ENCODE measurements around the gene ERCC6L2. TPM values are rescaled to one million over a fixed set of nuclear protein-coding genes. Genes with fewer than 3 reads are reported as not detected.

Gene ERCC6L2
- total and polyA plus RNA-seq, 10 of the 15 experiments (the other 5 are each of a cell fraction or from before 2014, with no cell fraction given): 8.1 to 45.0 (median 22.6) TPM

GRCh38 chr9:95992536-95992935, 117.0 kb downstream of the ERCC6L2 start:
- Histone ChIP-seq H4K20me1 (ENCODE audit: control insufficient read depth, insufficient read depth) (no peaks in the 10 kb centered on the region), H2AFZ (ENCODE audit: control insufficient read depth, low read depth, low read length) (no peak overlapping the region), H3K4me1 (ENCODE audit: control insufficient read depth, insufficient read depth, low read length) (no peaks in the 10 kb centered on the region), H3K27ac (ENCODE audit: control insufficient read depth, insufficient read depth) (no peak overlapping the region), H3K36me3 (ENCODE audit: control insufficient read depth in 2 of 2, insufficient read depth in 2 of 2, low read length in 1 of 2) (no peaks in the 10 kb centered on the region; a peak in 1 of 4 replicates), H3K27me3 (replicated peaks in 1 of 2; ENCODE audit: control insufficient read depth in 2 of 2, insufficient read depth in 2 of 2, low read length in 1 of 2) (no peaks in the 10 kb centered on the region), H3K4me2 (ENCODE audit: control insufficient read depth, insufficient read depth) (no peak overlapping the region), H3K9me3 (replicated peaks; ENCODE audit: control insufficient read depth, insufficient read depth, low read length) (no peaks in the 10 kb centered on the region; the same call in 2 of the 3 replicates), H3K79me2 (ENCODE audit: control insufficient read depth, insufficient read depth, low read length) (no peaks in the 10 kb centered on the region), H3K4me3 (no peak overlapping the region), H3K9ac (ENCODE audit: control insufficient read depth, insufficient read depth, low read length) (no peak overlapping the region)
- intact Hi-C loops (cut with micrococcal nuclease; ENCODE audit: unreplicated experiment): no loop called here
- no TSS peak for BruUV-seq (replicated peaks)
- POLR2A ChIA-PET: no interaction called here
- ATAC-seq (no peak), DNase-seq (ENCODE audit: low read depth, low spot score) (no peak), FAIRE-seq (no peak)
- no peak for TF ChIP-seq NFYA (IDR thresholded peaks at IDR 0.05; ENCODE audit: borderline replicate concordance, low read depth, low read length)
- no peak for TF ChIP-seq NR2C1 (IDR thresholded peaks at IDR 0.05)
- TF ChIP-seq CTCF (IDR thresholded peaks at IDR 0.05 in 2 of 3, conservative IDR thresholded peaks at IDR 0.05 in 1 of 3; ENCODE audit: control insufficient read depth in 2 of 3, extremely low read depth in 1 of 3, insufficient read depth in 1 of 3, low read depth in 3 of 3, low read length in 3 of 3): no peak
- no peak for TF ChIP-seq IKZF2 (IDR thresholded peaks at IDR 0.05)
- no peak for TF ChIP-seq FOXM1 (IDR thresholded peaks at IDR 0.05; ENCODE audit: low read depth, low read length)
- no peak for TF ChIP-seq EZH2 (IDR thresholded peaks at IDR 0.05; ENCODE audit: borderline replicate concordance, control insufficient read depth, low read depth, low read length)
- no peak for TF ChIP-seq HCFC1 (IDR thresholded peaks at IDR 0.05; ENCODE audit: low read length)
- TF ChIP-seq SREBF2 (IDR thresholded peaks at IDR 0.05; ENCODE audit: low read length): no peak
- TF ChIP-seq SMAD1 (IDR thresholded peaks at IDR 0.05; ENCODE audit: low read depth, partially characterized antibody): no peak
- TF ChIP-seq DPF2 (IDR thresholded peaks at IDR 0.05): no peak
- no peak for TF ChIP-seq USF1 (IDR thresholded peaks at IDR 0.05; ENCODE audit: borderline replicate concordance, extremely low read length, insufficient read depth, low read depth, low read length)
- no peak for TF ChIP-seq ATF7 (IDR thresholded peaks at IDR 0.05; ENCODE audit: low read depth)
- TF ChIP-seq FOXK2 (IDR thresholded peaks at IDR 0.05): no peak
- TF ChIP-seq CHD2 (IDR thresholded peaks at IDR 0.05; ENCODE audit: borderline replicate concordance, low read depth, low read length): no peak
- no peak for TF ChIP-seq PML (IDR thresholded peaks at IDR 0.05; ENCODE audit: low read length)
- RAD21 ChIA-PET (ENCODE audit: unreplicated experiment): no interaction called here
- SMC1A ChIA-PET (ENCODE audit: uncharacterized antibody, unreplicated experiment): interaction anchor here (0.5 to 1.4 kb wide), 2 partner anchors 11 to 118 kb away, joined by 3 read pairs; no protein-coding TSS in a partner anchor
- CTCF ChIA-PET: no interaction called here
- in situ Hi-C loops (cut with MboI): no loop called here
- 98% methylated on average over 2 of the region's 2 CpGs for WGBS (ENCODE audit: insufficient coverage, insufficient replicate concordance, low lambda C conversion rate, missing lambda C conversion rate)

Measured in GM12878 (cell line).